Endodermal cell (in vitro differentiated cells): Measurements from ENCODE around the gene TSHZ2. TPM values are rescaled to one million over a fixed set of nuclear protein-coding genes. Genes with fewer than 3 reads are reported as not detected.

Experiments
- DNase-seq: peaks from one replicate; pipeline ENCODE4 v3.0.0-alpha.2; 2017
- H3K27ac ChIP-seq: 2 replicates; pipeline ENCODE4 v1.5.1; 2013; ENCODE audit warnings: mild to moderate bottlenecking, low read depth, low read length, moderate library complexity
- H3K27me3 ChIP-seq: 2 replicates; pipeline ENCODE4 v1.6.1; 2013; ENCODE audit warnings: mild to moderate bottlenecking, low read length, moderate library complexity; ENCODE audit not compliant: insufficient read depth, control insufficient read depth, poor library complexity, severe bottlenecking
- H3K36me3 ChIP-seq: 2 replicates; pipeline ENCODE4 v1.7.0; 2013; ENCODE audit warnings: mild to moderate bottlenecking, low read length, moderate library complexity; ENCODE audit not compliant: control insufficient read depth, insufficient read depth
- H3K4me1 ChIP-seq: one replicate; pipeline ENCODE4 v1.7.0; 2013; ENCODE audit warnings: low read length; ENCODE audit not compliant: control insufficient read depth, insufficient read depth
- H3K4me3 ChIP-seq: 2 replicates; pipeline ENCODE4 v1.5.1; 2013; ENCODE audit warnings: mild to moderate bottlenecking, low read length, moderate library complexity
- H3K9ac ChIP-seq: 2 replicates; pipeline ENCODE4 v1.6.1; 2013; ENCODE audit warnings: mild to moderate bottlenecking, low read length, moderate library complexity; ENCODE audit not compliant: poor library complexity, severe bottlenecking; ENCODE audit errors: extremely low read depth
- H3K9me3 ChIP-seq: 2 replicates; pipeline ENCODE4 v1.6.1; 2013; ENCODE audit warnings: mild to moderate bottlenecking, low read length, moderate library complexity; ENCODE audit not compliant: control insufficient read depth
- H3K27ac Mint-ChIP-seq: 2 replicates; pipeline ENCODE4 v1.8.0; 2020; ENCODE audit warnings: mixed read lengths
- H3K27me3 Mint-ChIP-seq: 2 replicates; pipeline ENCODE4 v1.8.0; 2021; ENCODE audit warnings: mild to moderate bottlenecking, mixed read lengths; ENCODE audit not compliant: insufficient read depth
- H3K36me3 Mint-ChIP-seq: 2 replicates; pipeline ENCODE4 v1.8.0; 2020; ENCODE audit warnings: low read depth, mixed read lengths
- H3K4me1 Mint-ChIP-seq: 2 replicates; pipeline ENCODE4 v1.8.0; 2020; ENCODE audit warnings: mixed read lengths
- H3K4me3 Mint-ChIP-seq: 2 replicates; pipeline ENCODE4 v1.8.0; 2020; ENCODE audit warnings: mild to moderate bottlenecking, moderate library complexity, mixed read lengths
- H3K9me3 Mint-ChIP-seq: 2 replicates; pipeline ENCODE4 v1.8.0; 2020; ENCODE audit warnings: mild to moderate bottlenecking, mixed read lengths
- CTCF ChIP-seq: fragments of 200-600 bp; sonication (generic); conservative IDR thresholded peaks from 2 replicates; pipeline ENCODE4 v1.5.0; 2021; ENCODE audit warnings: antibody characterized with exemption, mild to moderate bottlenecking
- WGBS, 2 experiments: methylation state at CpG; one replicate each; pipeline versions ENCODE4 v1.1.5 to v1.1.7; 2013; ENCODE audit warnings: missing lambda C conversion rate in 2 of 2, mixed read lengths in 1 of 2; ENCODE audit not compliant: insufficient coverage in 1 of 2, insufficient read length in 1 of 2; 5-methylcytosine and 5-hydroxymethylcytosine counted together
- total RNA-seq, 2 donors: library from RNA; stranded (reverse); fragmentation: NEBNext Ultra II Directional in 1 of 2; extraction: Animal tissue kit (Norgen Biotek cat#: 25700) in 1 of 2; gene quantifications; 2 replicates in 1 of 2; 3 replicates in 1 of 2; pipeline ENCODE4 v1.2.1, GENCODE V29; 2021

The TSHZ2 gene
- total RNA-seq, 2 donors from 2014 or later = 0.07 to 0.31 TPM

DNA sequence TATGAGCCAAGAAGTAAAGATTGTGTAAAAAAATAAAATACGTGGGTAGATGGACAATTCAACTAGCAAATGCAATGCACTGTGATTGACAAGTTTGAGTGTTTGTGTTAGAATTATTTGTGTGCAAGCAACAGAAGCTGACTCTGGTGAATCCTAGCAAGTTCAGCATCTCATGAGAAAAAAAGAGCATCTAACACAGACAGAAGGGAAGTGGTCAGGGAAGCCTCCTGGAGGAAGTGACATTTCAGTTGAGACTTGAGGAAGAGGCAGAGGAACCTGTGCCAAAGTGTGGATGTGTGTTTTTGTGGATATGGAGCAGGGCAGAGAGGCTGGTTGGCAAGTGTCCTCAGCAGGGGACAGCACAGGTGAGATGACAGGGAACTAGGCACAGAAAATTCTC is 372.7 kb downstream of the TSHZ2 start:
- no peak for TF ChIP-seq CTCF
- H3K27me3 ChIP-seq = no peaks in the 10 kb centered on the region
- H3K36me3 ChIP-seq = no peaks in the 10 kb centered on the region
- Mint-ChIP-seq H3K27ac (no peak overlapping the region), H3K36me3 (no peaks in the 10 kb centered on the region), H3K9me3 (no peaks in the 10 kb centered on the region), H3K4me3 (no peak overlapping the region), H3K4me1 (no peaks in the 10 kb centered on the region), H3K27me3 (no peaks in the 10 kb centered on the region)
- H3K4me3 ChIP-seq = no peak overlapping the region
- no peak for DNase-seq
- no peaks in the 10 kb centered on the region for H3K4me1 ChIP-seq
- H3K9ac ChIP-seq = no peak overlapping the region
- H3K9me3 ChIP-seq = no peaks in the 10 kb centered on the region
- no peak overlapping the region for H3K27ac ChIP-seq
- 87 to 100% methylated on average over 1 of the region's 1 CpG for WGBS, 2 experiments

DNA sequence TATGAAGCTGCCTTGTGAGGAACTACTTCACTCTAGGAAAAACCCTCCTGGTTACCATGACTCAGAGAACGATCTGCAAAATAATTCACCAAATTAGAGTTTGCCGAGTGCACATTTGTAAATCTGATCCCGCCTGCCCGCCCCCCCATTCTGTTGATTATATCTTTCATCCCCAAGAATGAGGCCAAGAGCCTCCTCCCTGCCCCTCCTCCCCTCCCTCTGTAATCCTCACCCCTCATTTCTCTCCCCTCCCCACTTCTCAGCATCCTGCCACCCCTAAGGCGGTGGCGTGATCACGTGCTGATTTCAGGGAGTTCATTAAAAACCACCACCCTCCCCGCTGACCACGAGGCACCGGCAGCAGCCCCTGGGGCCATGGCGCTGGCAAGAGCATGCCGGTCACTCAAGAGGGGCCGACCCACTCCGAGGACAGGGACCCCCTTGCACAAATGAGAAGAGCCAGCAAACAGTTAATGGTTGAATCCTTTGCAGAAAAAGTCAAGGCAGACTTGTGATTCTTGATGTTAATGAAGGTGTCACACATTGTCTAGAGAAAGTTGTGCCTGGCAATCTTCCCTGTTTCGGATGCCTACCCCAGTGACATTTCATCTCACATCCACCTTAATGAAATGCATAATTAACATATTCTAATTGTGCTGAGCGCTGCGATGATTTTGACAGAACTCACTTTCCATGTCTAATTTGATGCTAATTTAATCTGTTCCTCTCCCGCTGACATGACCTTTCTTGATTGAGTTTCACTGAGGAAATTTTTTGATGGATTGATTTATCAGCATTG is 373.6 kb downstream of the TSHZ2 start:
- Mint-ChIP-seq H3K27me3 (no peaks in the 10 kb centered on the region), H3K4me1 (no peaks in the 10 kb centered on the region), H3K36me3 (no peaks in the 10 kb centered on the region), H3K9me3 (no peaks in the 10 kb centered on the region), H3K27ac (no peak overlapping the region), H3K4me3 (no peak overlapping the region)
- Histone ChIP-seq H3K4me1 (no peaks in the 10 kb centered on the region), H3K4me3 (no peak overlapping the region), H3K9ac (no peak overlapping the region), H3K27me3 (no peaks in the 10 kb centered on the region), H3K36me3 (no peaks in the 10 kb centered on the region), H3K9me3 (no peaks in the 10 kb centered on the region), H3K27ac (peak overlapping the region; percentile 64)
- DNase-seq = no peak
- 89% methylated on average over 13 to 18 of the region's 18 CpGs for WGBS, 2 experiments
- TF ChIP-seq CTCF = no peak

DNA sequence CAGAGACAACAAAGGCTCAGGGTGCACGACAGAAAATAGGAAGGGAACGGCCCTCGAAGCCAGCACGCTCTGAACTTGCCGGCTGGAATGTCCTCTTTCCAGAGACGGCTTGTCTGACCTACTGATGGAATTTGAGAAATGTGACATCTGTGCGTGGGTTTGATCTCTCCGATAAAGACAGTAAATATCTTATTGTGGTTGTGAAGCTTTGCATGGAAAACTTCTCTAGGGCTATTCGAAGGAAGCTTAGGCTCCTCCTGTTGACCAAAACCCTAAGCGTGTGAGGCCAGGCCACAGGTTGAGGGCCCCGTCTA is 374.1 kb downstream of the TSHZ2 start:
- WGBS, 2 experiments = 81 to 89% methylated on average over 8 to 11 of the region's 11 CpGs
- no peak overlapping the region for H3K27ac Mint-ChIP-seq

More for the DNA sequence above, 374.1 kb downstream of the TSHZ2 start:
- no peak overlapping the region for H3K4me3 ChIP-seq
- no peaks in the 10 kb centered on the region for H3K27me3 Mint-ChIP-seq
- no peaks in the 10 kb centered on the region for H3K36me3 ChIP-seq
- no peak overlapping the region for H3K4me3 Mint-ChIP-seq
- TF ChIP-seq CTCF = no peak
- no peaks in the 10 kb centered on the region for H3K27me3 ChIP-seq
- H3K9ac ChIP-seq = no peak overlapping the region
- DNase-seq = no peak
- no peaks in the 10 kb centered on the region for H3K36me3 Mint-ChIP-seq
- no peaks in the 10 kb centered on the region for H3K9me3 Mint-ChIP-seq
- H3K4me1 ChIP-seq = no peaks in the 10 kb centered on the region
- H3K9me3 ChIP-seq = no peaks in the 10 kb centered on the region
- H3K27ac ChIP-seq = peak overlapping the region; percentile 64
- H3K4me1 Mint-ChIP-seq = no peaks in the 10 kb centered on the region
